ENCODE measurements around the gene MYO1D.

GRCh38 chr17:32555611-32556310 is 321.2 kb downstream of the MYO1D start:
- TF ChIP-seq CTCF (conservative IDR thresholded peaks at IDR 0.05; ENCODE audit: low read length) (no peak), EZH2phosphoT487 (IDR thresholded peaks at IDR 0.05; ENCODE audit: borderline replicate concordance, low read depth, low read length) (no peak)
